HepG2 (cell line): ENCODE measurements around the gene MYO1G. TPM values are rescaled to one million over a fixed set of nuclear protein-coding genes. Genes with fewer than 3 reads are reported as not detected.

Experiments
- ATAC-seq: fragments of 200-7000 bp; cut with Tn5 transposase; 3 replicates; pipeline ENCODE4 v1.9.1; 2020; ENCODE audit warnings: mild to moderate bottlenecking, moderate library complexity
- BruUV-seq: library from RNA; stranded (reverse); fragments of 400-500 nt; replicated peaks from 2 replicates; lab custom pipeline; 2021; lab: Mats Ljungman, UMichigan
- CTCF ChIA-PET: fragments of 300-600 bp; formaldehyde crosslinking; extraction: SDS; loops from one replicate; lab custom pipeline; 2021; ENCODE audit warnings: low total read pairs, inconsistent platforms, low intra/inter-chr PET ratio; lab: Yijun Ruan, JAX
- POLR2A ChIA-PET: fragments of 350-600 bp; sonication (Branson Sonifier 250); formaldehyde crosslinking; loops from one replicate; lab custom pipeline; 2020; ENCODE audit warnings: antibody characterized with exemption, inconsistent platforms; lab: Yijun Ruan, JAX
- DNase-seq: peaks from one replicate; pipeline ENCODE4 v3.0.0-alpha.2; 2015; ENCODE audit warnings: low spot score
- FAIRE-seq: peaks from 3 replicates; lab custom pipeline; 2011; peaks lifted over from hg19 to GRCh38; lab: Jason Lieb, UNC
- H2AFZ ChIP-seq: one replicate; pipeline ENCODE4 v1.6.1; 2011; ENCODE audit warnings: low read length, inconsistent platforms
- H3K27ac ChIP-seq: fragments of 300-600 bp; 3 replicates; pipeline ENCODE4 v1.8.0; 2011; ENCODE audit warnings: mixed run types, mild to moderate bottlenecking, mixed read lengths, low read length, inconsistent platforms; ENCODE audit not compliant: insufficient read depth; ENCODE audit errors: extremely low read length
- H3K27me3 ChIP-seq, 2 experiments: fragments of 200-600 bp in 1 of 2; 2 replicates in 1 of 2; 3 replicates in 1 of 2; pipeline versions ENCODE4 v1.6.0 to v1.8.0; 2011; ENCODE audit warnings: low read length in 2 of 2, mild to moderate bottlenecking in 2 of 2, moderate library complexity in 2 of 2, inconsistent platforms in 1 of 2; ENCODE audit not compliant: insufficient read depth in 2 of 2, control insufficient read depth in 1 of 2
- H3K36me3 ChIP-seq, 2 experiments: fragments of 200-600 bp in 1 of 2; replicated peaks in 1 of 2; 2 replicates in 1 of 2; 3 replicates in 1 of 2; pipeline versions ENCODE4 v1.5.1 to v1.8.0; 2011; ENCODE audit warnings: low read length in 2 of 2, inconsistent platforms in 1 of 2; ENCODE audit not compliant: insufficient read depth in 2 of 2, control insufficient read depth in 1 of 2
- H3K4me1 ChIP-seq: 2 replicates; pipeline ENCODE4 v1.5.1; 2012; ENCODE audit warnings: low read length, inconsistent platforms; ENCODE audit not compliant: insufficient read depth
- H3K4me2 ChIP-seq: 2 replicates; pipeline ENCODE4 v1.6.0; 2011; ENCODE audit warnings: low read depth, low read length, inconsistent platforms
- H3K4me3 ChIP-seq, 3 experiments: fragments of 200-600 bp in 1 of 3; sonication (generic), shearing (Covaris generic) in 1 of 3; replicated peaks in 1 of 3; 2 replicates each; pipeline ENCODE4 v1.5.1; 2011 to 2016; ENCODE audit warnings: low read length in 3 of 3, inconsistent platforms in 2 of 3, low read depth in 2 of 3, mild to moderate bottlenecking in 2 of 3, control low read depth in 1 of 3, mixed read lengths in 1 of 3; ENCODE audit not compliant: insufficient read depth in 1 of 3
- H3K79me2 ChIP-seq: one replicate; pipeline ENCODE4 v1.6.1; 2011; ENCODE audit warnings: low read length, inconsistent platforms; ENCODE audit not compliant: insufficient read depth
- H3K9ac ChIP-seq: 2 replicates; pipeline ENCODE4 v1.6.0; 2011; ENCODE audit warnings: mild to moderate bottlenecking, low read depth, low read length, inconsistent platforms; ENCODE audit not compliant: insufficient read depth
- H3K9me3 ChIP-seq: 2 replicates; pipeline ENCODE4 v1.5.1; 2012; ENCODE audit warnings: mild to moderate bottlenecking, low read length
- H4K20me1 ChIP-seq: 2 replicates; pipeline ENCODE4 v1.6.0; 2011; ENCODE audit warnings: inconsistent platforms, mild to moderate bottlenecking, low read length, moderate library complexity; ENCODE audit not compliant: insufficient read depth
- KLF12 ChIP-seq: sonication (generic); formaldehyde crosslinking; IDR thresholded peaks from 2 replicates; pipeline ENCODE4 v1.4.0; 2020; ENCODE audit warnings: missing genetic modification reagents, borderline replicate concordance
- KMT2B ChIP-seq: IDR thresholded peaks from 2 replicates; pipeline ENCODE4 v1.6.1; 2016; ENCODE audit warnings: missing genetic modification reagents, missing compliant biosample characterization
- NFE2L1 ChIP-seq: sonication (generic); formaldehyde crosslinking; IDR thresholded peaks from 2 replicates; pipeline ENCODE4 v1.4.0; 2020; ENCODE audit warnings: missing genetic modification reagents, mild to moderate bottlenecking, borderline replicate concordance
- RORA ChIP-seq: sonication (generic); formaldehyde crosslinking; IDR thresholded peaks from 2 replicates; pipeline ENCODE4 v1.5.0; 2020; ENCODE audit warnings: mild to moderate bottlenecking, missing genetic modification reagents, moderate library complexity
- ZSCAN20 ChIP-seq: sonication (generic); formaldehyde crosslinking; IDR thresholded peaks from 2 replicates; pipeline ENCODE4 v1.4.0; 2020; ENCODE audit warnings: missing genetic modification reagents, mild to moderate bottlenecking, borderline replicate concordance
- WGBS: methylation state at CpG from one replicate; pipeline ENCODE4 v1.1.6; 2017; ENCODE audit warnings: low lambda C conversion rate; 5-methylcytosine and 5-hydroxymethylcytosine counted together
- in situ Hi-C: cut with HindIII; loops from 2 replicates; pipeline ENCODE4 v1.10.0; 2017; ENCODE audit warnings: low pct_unique_long_range_greater_than_20kb; ENCODE audit not compliant: extremely low pct_ligation_motif_present
- intact Hi-C: fragments of 100-400 bp; cut with micrococcal nuclease; formaldehyde crosslinking; loops from one replicate; pipeline ENCODE4 v1.10.0; 2022; ENCODE audit not compliant: unreplicated experiment
- polyA plus RNA-seq, 8 experiments: library from polyadenylated mRNA; depleted of rRNA in 3 of 8; stranded (reverse) in 7 of 8; unstranded in 1 of 8; fragments of >200 nt; fragmentation: Illumina TruSeq in 4 of 8; extraction: Trizol in 4 of 8; gene quantifications; 2 replicates each; pipeline versions ENCODE4 v1.2.1 to v1.2.3, GENCODE V29; 2011 to 2016; ENCODE audit warnings: low read depth in 4 of 8, missing spikeins in 1 of 8, mixed read lengths in 1 of 8; ENCODE audit not compliant: insufficient read depth in 1 of 8
- total RNA-seq, 5 experiments: library from RNA; depleted of rRNA; stranded (reverse); fragments of >200 nt; fragmentation: Illumina TruSeq; extraction: Trizol; gene quantifications; 2 replicates each; pipeline ENCODE4 v1.2.3, GENCODE V29; 2016; ENCODE audit warnings: low read depth in 1 of 5
- TF ChIP-seq, protein P1 (sequence below): sonication (generic); formaldehyde crosslinking; IDR thresholded peaks from 2 replicates; pipeline ENCODE4 v1.4.0; 2020; ENCODE audit warnings: missing genetic modification reagents, borderline replicate concordance
- TF ChIP-seq, protein P2 (sequence below): sonication (generic); formaldehyde crosslinking; IDR thresholded peaks from 2 replicates; pipeline ENCODE4; 2020; ENCODE audit warnings: missing genetic modification reagents, mild to moderate bottlenecking, borderline replicate concordance
- TF ChIP-seq, protein P3 (sequence below): sonication (generic); formaldehyde crosslinking; IDR thresholded peaks from 2 replicates; pipeline ENCODE4 v1.4.0; 2020; ENCODE audit warnings: missing genetic modification reagents, borderline replicate concordance

Gene MYO1G
- total and polyA plus RNA-seq, 2 of the 13 experiments (the other 11 are each of a cell fraction or from before 2014, with no cell fraction given): 0.29 to 1.1 TPM

DNA sequence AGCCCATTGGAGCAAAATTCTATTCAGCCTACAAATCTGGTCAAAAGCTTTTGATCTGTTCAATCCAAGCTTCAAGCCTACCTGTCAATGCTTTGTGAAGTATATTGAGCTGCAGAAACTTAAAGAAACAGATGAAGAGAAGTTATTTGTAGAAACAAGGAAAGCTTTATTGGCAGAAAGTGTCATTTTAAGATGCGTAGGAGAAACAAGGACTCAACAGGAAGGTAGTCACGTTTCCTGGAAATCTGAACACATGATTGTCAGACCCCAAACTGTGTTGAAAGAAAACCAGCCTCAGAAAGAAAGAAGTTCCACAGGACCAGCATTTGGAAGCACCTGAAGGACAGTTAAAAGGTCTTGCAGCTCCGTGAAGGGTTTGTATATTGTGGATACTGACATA, 58.7 kb downstream of the MYO1G start:
- FAIRE-seq (no peak), DNase-seq (no peak), ATAC-seq (no peak)
- Histone ChIP-seq H4K20me1 (no peaks in the 10 kb centered on the region), H3K9ac (no peak overlapping the region), H2AFZ (no peak overlapping the region), H3K4me2 (no peak overlapping the region), H3K4me3 (no peak overlapping the region), H3K36me3 (no peaks in the 10 kb centered on the region), H3K79me2 (no peaks in the 10 kb centered on the region), H3K27me3 (no peaks in the 10 kb centered on the region), H3K9me3 (no peaks in the 10 kb centered on the region), H3K27ac (no peak overlapping the region), H3K4me1 (no peaks in the 10 kb centered on the region)
- CTCF ChIA-PET: interaction anchor here (1.8 kb wide), 1 partner anchor 63 kb away, joined by 4 read pairs; no protein-coding TSS in a partner anchor
- 8% methylated on average over 3 of the region's 3 CpGs for WGBS
- POLR2A ChIA-PET: interaction anchor here (1.3 kb wide), 1 partner anchor 34 kb away, joined by 4 read pairs; the partner anchor contains the start of gene PURB
- BruUV-seq: no TSS peak
- in situ Hi-C loops: no loop called here
- intact Hi-C loops: no loop called here
- TF ChIP-seq, protein P1, sequence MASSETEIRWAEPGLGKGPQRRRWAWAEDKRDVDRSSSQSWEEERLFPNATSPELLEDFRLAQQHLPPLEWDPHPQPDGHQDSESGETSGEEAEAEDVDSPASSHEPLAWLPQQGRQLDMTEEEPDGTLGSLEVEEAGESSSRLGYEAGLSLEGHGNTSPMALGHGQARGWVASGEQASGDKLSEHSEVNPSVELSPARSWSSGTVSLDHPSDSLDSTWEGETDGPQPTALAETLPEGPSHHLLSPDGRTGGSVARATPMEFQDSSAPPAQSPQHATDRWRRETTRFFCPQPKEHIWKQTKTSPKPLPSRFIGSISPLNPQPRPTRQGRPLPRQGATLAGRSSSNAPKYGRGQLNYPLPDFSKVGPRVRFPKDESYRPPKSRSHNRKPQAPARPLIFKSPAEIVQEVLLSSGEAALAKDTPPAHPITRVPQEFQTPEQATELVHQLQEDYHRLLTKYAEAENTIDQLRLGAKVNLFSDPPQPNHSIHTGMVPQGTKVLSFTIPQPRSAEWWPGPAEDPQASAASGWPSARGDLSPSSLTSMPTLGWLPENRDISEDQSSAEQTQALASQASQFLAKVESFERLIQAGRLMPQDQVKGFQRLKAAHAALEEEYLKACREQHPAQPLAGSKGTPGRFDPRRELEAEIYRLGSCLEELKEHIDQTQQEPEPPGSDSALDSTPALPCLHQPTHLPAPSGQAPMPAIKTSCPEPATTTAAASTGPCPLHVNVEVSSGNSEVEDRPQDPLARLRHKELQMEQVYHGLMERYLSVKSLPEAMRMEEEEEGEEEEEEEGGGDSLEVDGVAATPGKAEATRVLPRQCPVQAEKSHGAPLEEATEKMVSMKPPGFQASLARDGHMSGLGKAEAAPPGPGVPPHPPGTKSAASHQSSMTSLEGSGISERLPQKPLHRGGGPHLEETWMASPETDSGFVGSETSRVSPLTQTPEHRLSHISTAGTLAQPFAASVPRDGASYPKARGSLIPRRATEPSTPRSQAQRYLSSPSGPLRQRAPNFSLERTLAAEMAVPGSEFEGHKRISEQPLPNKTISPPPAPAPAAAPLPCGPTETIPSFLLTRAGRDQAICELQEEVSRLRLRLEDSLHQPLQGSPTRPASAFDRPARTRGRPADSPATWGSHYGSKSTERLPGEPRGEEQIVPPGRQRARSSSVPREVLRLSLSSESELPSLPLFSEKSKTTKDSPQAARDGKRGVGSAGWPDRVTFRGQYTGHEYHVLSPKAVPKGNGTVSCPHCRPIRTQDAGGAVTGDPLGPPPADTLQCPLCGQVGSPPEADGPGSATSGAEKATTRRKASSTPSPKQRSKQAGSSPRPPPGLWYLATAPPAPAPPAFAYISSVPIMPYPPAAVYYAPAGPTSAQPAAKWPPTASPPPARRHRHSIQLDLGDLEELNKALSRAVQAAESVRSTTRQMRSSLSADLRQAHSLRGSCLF (CRISPR knock-in tag): no peak
- no peak for TF ChIP-seq KLF12 (CRISPR knock-in tag)
- TF ChIP-seq, protein P2, sequence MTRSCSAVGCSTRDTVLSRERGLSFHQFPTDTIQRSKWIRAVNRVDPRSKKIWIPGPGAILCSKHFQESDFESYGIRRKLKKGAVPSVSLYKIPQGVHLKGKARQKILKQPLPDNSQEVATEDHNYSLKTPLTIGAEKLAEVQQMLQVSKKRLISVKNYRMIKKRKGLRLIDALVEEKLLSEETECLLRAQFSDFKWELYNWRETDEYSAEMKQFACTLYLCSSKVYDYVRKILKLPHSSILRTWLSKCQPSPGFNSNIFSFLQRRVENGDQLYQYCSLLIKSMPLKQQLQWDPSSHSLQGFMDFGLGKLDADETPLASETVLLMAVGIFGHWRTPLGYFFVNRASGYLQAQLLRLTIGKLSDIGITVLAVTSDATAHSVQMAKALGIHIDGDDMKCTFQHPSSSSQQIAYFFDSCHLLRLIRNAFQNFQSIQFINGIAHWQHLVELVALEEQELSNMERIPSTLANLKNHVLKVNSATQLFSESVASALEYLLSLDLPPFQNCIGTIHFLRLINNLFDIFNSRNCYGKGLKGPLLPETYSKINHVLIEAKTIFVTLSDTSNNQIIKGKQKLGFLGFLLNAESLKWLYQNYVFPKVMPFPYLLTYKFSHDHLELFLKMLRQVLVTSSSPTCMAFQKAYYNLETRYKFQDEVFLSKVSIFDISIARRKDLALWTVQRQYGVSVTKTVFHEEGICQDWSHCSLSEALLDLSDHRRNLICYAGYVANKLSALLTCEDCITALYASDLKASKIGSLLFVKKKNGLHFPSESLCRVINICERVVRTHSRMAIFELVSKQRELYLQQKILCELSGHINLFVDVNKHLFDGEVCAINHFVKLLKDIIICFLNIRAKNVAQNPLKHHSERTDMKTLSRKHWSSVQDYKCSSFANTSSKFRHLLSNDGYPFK (CRISPR knock-in tag): no peak
- TF ChIP-seq ZSCAN20: no peak
- no peak for TF ChIP-seq KMT2B (CRISPR knock-in tag)
- TF ChIP-seq, protein P3, sequence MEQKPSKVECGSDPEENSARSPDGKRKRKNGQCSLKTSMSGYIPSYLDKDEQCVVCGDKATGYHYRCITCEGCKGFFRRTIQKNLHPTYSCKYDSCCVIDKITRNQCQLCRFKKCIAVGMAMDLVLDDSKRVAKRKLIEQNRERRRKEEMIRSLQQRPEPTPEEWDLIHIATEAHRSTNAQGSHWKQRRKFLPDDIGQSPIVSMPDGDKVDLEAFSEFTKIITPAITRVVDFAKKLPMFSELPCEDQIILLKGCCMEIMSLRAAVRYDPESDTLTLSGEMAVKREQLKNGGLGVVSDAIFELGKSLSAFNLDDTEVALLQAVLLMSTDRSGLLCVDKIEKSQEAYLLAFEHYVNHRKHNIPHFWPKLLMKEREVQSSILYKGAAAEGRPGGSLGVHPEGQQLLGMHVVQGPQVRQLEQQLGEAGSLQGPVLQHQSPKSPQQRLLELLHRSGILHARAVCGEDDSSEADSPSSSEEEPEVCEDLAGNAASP (CRISPR knock-in tag): no peak
- TF ChIP-seq NFE2L1 (CRISPR knock-in tag): no peak
- no peak for TF ChIP-seq RORA (CRISPR knock-in tag)
